Measurements from ENCODE around the gene RFPL2. TPM values are rescaled to one million over a fixed set of nuclear protein-coding genes. Genes with fewer than 3 reads are reported as not detected.

The RFPL2 gene
- total RNA-seq, 1 experiment from 2014 or later: not detected

DNA sequence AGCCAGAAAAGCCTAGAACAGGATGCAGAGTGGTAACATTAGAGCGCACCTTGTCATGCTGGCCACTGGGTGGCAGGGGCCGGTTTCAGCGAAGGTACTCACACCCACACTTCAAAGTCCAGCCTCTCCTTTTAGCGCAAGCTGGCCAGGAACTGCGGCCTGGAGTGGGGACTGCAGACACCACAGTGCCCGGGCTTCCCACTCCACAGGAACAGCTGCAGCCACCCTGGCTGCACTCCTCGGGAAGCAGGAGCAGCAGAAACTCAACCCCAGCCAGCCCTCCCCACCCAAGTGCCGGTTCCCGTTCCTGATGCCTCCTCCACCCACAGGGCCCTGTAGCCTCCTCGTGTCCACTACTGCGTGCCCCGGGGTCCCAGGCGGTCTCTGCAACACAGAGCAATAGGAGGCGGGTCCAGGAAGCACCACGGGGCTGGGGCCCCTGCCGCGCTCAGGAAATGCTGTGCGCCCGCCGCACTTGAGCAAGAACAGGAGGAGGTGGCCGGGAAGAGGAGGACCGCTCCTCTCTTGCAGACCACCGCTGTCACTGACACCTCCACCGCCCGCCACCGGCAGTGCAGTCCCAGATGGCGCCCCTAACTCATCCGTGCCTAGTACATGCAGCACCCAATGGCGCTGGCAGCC lies 2.2 kb downstream of the RFPL2 start:
- no peak overlapping the region for H2AFZ ChIP-seq
- no peaks in the 10 kb centered on the region for H3K9me3 ChIP-seq (ENCODE audit: insufficient read depth, low read depth)
- no peaks in the 10 kb centered on the region for H3F3A ChIP-seq (ENCODE audit: insufficient read depth, low read depth)
- intact Hi-C loops (cut with micrococcal nuclease; ENCODE audit: unreplicated experiment): loop anchor here (10.0 kb wide), 1 partner anchor 272 kb away; the partner anchor contains the start of gene FBXO7
- no peaks in the 10 kb centered on the region for H3K4me1 ChIP-seq (replicated peaks; ENCODE audit: insufficient read depth)
- BruUV-seq (replicated peaks): no TSS peak
- no peak overlapping the region for H3K4me2 ChIP-seq
- H4K20me1 ChIP-seq (ENCODE audit: insufficient read depth): no peaks in the 10 kb centered on the region
- no peaks in the 10 kb centered on the region for H3K79me2 ChIP-seq (ENCODE audit: low read depth)
- CTCF ChIA-PET: no interaction called here
- H3K36me3 ChIP-seq (ENCODE audit: low read depth): no peaks in the 10 kb centered on the region
- peaks cover 21% of the 10 kb centered on the region for H3K27me3 ChIP-seq (ENCODE audit: insufficient read depth, low read depth)
- no peak overlapping the region for H3K4me3 ChIP-seq
- no peak overlapping the region for H3K27ac ChIP-seq
- DNase-seq: peak in 1 of 2 experiments; percentile 24
- TF ChIP-seq EZH2 (IDR thresholded peaks at IDR 0.05; ENCODE audit: low read depth): no peak
- TF ChIP-seq, protein P1, sequence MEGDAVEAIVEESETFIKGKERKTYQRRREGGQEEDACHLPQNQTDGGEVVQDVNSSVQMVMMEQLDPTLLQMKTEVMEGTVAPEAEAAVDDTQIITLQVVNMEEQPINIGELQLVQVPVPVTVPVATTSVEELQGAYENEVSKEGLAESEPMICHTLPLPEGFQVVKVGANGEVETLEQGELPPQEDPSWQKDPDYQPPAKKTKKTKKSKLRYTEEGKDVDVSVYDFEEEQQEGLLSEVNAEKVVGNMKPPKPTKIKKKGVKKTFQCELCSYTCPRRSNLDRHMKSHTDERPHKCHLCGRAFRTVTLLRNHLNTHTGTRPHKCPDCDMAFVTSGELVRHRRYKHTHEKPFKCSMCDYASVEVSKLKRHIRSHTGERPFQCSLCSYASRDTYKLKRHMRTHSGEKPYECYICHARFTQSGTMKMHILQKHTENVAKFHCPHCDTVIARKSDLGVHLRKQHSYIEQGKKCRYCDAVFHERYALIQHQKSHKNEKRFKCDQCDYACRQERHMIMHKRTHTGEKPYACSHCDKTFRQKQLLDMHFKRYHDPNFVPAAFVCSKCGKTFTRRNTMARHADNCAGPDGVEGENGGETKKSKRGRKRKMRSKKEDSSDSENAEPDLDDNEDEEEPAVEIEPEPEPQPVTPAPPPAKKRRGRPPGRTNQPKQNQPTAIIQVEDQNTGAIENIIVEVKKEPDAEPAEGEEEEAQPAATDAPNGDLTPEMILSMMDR (conservative IDR thresholded peaks at IDR 0.05): peak; percentile 67
- H3K9me2 ChIP-seq (ENCODE audit: insufficient read depth): no peaks in the 10 kb centered on the region
- POLR2A ChIA-PET (ENCODE audit: unreplicated experiment): no interaction called here

DNA sequence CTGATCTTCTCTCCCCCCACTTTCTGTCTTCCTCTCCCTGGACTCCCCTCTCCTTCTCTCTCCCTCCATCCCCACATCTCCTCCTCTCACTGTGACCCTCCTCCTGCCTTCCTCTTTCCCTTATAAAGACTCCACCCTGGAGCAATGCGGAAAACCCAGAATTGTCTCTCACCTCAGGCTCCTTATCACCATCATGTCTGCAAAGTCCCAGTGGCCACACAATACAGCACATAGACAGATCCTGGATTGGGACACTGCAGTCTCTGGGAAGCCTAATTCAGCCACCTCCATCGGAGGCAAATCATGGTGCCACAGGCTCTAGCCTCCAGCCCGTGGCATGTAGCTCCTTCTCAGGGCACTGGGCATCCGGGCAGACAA lies 2.7 kb downstream of the RFPL2 start:
- ChIA-PET CTCF (no interaction called here), POLR2A (ENCODE audit: unreplicated experiment) (no interaction called here)
- no peak for DNase-seq
- BruUV-seq (replicated peaks): no TSS peak
- Histone ChIP-seq H3K27ac (no peak overlapping the region), H3F3A (ENCODE audit: insufficient read depth, low read depth) (no peaks in the 10 kb centered on the region), H3K36me3 (ENCODE audit: low read depth) (no peaks in the 10 kb centered on the region), H3K9me2 (ENCODE audit: insufficient read depth) (no peaks in the 10 kb centered on the region), H3K9me3 (ENCODE audit: insufficient read depth, low read depth) (no peaks in the 10 kb centered on the region), H3K4me3 (no peak overlapping the region), H3K4me1 (replicated peaks; ENCODE audit: insufficient read depth) (no peaks in the 10 kb centered on the region), H3K4me2 (no peak overlapping the region), H2AFZ (no peak overlapping the region), H3K27me3 (ENCODE audit: insufficient read depth, low read depth) (peaks cover 24% of the 10 kb centered on the region), H3K79me2 (ENCODE audit: low read depth) (no peaks in the 10 kb centered on the region), H4K20me1 (ENCODE audit: insufficient read depth) (no peaks in the 10 kb centered on the region)
- TF ChIP-seq, protein P1 (conservative IDR thresholded peaks at IDR 0.05): no peak
- TF ChIP-seq EZH2 (IDR thresholded peaks at IDR 0.05; ENCODE audit: low read depth): no peak
- intact Hi-C loops (cut with micrococcal nuclease; ENCODE audit: unreplicated experiment): loop anchor here (10.0 kb wide), 1 partner anchor 273 kb away; the partner anchor contains the start of gene FBXO7

DNA sequence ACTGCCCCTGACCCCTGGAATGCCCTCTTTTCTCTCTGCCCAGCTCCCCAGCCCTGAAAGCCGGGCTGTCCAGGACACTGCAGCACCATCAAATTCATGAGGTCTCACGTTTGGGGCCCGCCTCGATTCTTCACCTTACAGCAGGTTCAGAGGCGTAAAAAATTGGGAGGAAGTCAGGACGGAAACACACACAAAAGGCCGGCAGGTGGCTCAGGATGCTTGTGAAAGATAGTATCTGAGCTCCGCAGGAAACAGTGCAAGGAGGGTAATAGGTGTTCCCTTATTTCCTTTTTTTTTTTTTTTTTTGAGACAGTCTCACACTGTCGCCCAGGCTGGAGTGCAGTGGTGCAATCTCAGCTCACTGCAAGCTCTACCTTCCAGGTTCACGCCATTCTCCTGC lies 4.1 kb downstream of the RFPL2 start:
- Histone ChIP-seq H3K27ac (no peak overlapping the region), H3K9me2 (ENCODE audit: insufficient read depth) (no peaks in the 10 kb centered on the region), H3K36me3 (ENCODE audit: low read depth) (no peaks in the 10 kb centered on the region), H3K27me3 (ENCODE audit: insufficient read depth, low read depth) (peaks cover 38% of the 10 kb centered on the region), H3K4me3 (no peak overlapping the region), H4K20me1 (ENCODE audit: insufficient read depth) (no peaks in the 10 kb centered on the region), H2AFZ (no peak overlapping the region), H3K9me3 (ENCODE audit: insufficient read depth, low read depth) (no peaks in the 10 kb centered on the region), H3F3A (ENCODE audit: insufficient read depth, low read depth) (no peaks in the 10 kb centered on the region), H3K79me2 (ENCODE audit: low read depth) (no peaks in the 10 kb centered on the region), H3K4me2 (no peak overlapping the region), H3K4me1 (replicated peaks; ENCODE audit: insufficient read depth) (no peaks in the 10 kb centered on the region)
- no peak for DNase-seq
- BruUV-seq (replicated peaks): no TSS peak
- ChIA-PET CTCF (no interaction called here), POLR2A (ENCODE audit: unreplicated experiment) (no interaction called here)
- TF ChIP-seq EZH2 (IDR thresholded peaks at IDR 0.05; ENCODE audit: low read depth): no peak
- TF ChIP-seq, protein P1 (conservative IDR thresholded peaks at IDR 0.05): no peak
- intact Hi-C loops (cut with micrococcal nuclease; ENCODE audit: unreplicated experiment): loop anchor here (10.0 kb wide), 1 partner anchor 274 kb away; the partner anchor contains the start of gene FBXO7

Measured in PC-9 (cell line).